HUES64 (cell line): ENCODE data around the gene PLK4.
"Not testable (repeated sequence)": the region's sequence is repeated elsewhere in the genome, so short reads cannot be mapped to it uniquely, and the experiment has no call there.

Experiments used
- H3K27ac ChIP-seq: 2 replicates; pipeline ENCODE4 v1.7.0; 2013; ENCODE audit warnings: low read depth, low read length, inconsistent platforms
- H3K27me3 ChIP-seq: 2 replicates; pipeline ENCODE4 v1.6.1; 2013; ENCODE audit warnings: mild to moderate bottlenecking, low read length; ENCODE audit not compliant: insufficient read depth
- H3K36me3 ChIP-seq: 2 replicates; pipeline ENCODE4 v1.6.1; 2013; ENCODE audit warnings: mild to moderate bottlenecking, low read length; ENCODE audit not compliant: insufficient read depth
- H3K4me1 ChIP-seq: 2 replicates; pipeline ENCODE4 v1.6.1; 2013; ENCODE audit warnings: mild to moderate bottlenecking, low read length, moderate library complexity; ENCODE audit not compliant: insufficient read depth
- H3K4me3 ChIP-seq: 2 replicates; pipeline ENCODE4 v1.5.1; 2013; ENCODE audit warnings: mild to moderate bottlenecking, low read length, moderate library complexity
- H3K9ac ChIP-seq: 2 replicates; pipeline ENCODE4 v1.6.1; 2013; ENCODE audit warnings: mild to moderate bottlenecking, low read depth, low read length
- H3K9me3 ChIP-seq: 2 replicates; pipeline ENCODE4 v1.6.1; 2013; ENCODE audit warnings: low read depth, low read length; ENCODE audit not compliant: insufficient read depth
- WGBS: fragments of 150-250, 120-280 bp; methylation state at CpG from one replicate; pipeline ENCODE4 v1.1.7; 2013; ENCODE audit warnings: missing lambda C conversion rate; 5-methylcytosine and 5-hydroxymethylcytosine counted together

The PLK4 gene

DNA sequence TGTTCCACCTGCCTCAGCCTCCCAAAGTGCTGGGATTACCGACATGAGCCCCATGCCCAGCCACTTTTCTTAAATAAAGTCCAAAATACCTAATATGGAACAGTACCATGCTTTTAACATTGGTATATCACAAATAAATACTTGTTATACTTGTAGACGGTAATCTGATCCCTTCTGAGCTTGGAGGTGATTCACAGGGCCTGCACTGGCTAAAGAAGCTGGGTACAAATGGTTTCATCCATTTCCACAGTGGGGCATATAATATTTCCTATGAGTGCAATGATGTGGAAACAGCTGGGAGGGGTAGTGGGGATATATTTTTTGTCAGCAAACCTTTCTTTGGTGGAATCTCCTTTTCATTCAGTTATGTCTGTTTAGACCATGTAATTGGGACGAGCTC is 35.8 kb downstream of the PLK4 start:
- Histone ChIP-seq H3K27ac (no peak overlapping the region), H3K9ac (no peak overlapping the region), H3K4me1 (no peaks in the 10 kb centered on the region), H3K9me3 (no peaks in the 10 kb centered on the region), H3K27me3 (no peaks in the 10 kb centered on the region), H3K4me3 (no peak overlapping the region), H3K36me3 (peaks cover 37% of the 10 kb centered on the region)
- WGBS = 100% methylated on average over 2 of the region's 3 CpGs

DNA sequence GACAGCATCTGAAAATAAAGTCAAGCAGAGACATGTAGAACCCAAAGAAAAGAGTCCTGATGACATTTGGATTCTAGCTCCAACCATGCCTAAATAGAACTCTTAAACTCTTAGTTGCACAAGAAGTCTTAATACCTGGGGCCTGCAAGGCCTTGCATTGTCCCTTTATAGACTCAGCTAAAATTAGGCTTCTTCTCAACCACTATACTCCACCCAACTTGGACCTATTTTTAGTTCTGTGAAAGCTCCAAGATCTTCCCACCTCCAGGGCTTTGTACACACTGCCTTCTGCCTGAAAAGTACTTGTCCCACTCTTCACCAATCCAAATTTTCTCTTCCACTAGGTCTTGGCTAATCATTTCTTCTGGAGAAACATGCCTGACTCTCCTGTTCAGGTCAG is 36.5 kb downstream of the PLK4 start:
- no peak overlapping the region for H3K9ac ChIP-seq
- no peak overlapping the region for H3K27ac ChIP-seq
- H3K36me3 ChIP-seq = peaks cover 43% of the 10 kb centered on the region
- no peak overlapping the region for H3K4me3 ChIP-seq
- H3K9me3 ChIP-seq = no peaks in the 10 kb centered on the region
- H3K27me3 ChIP-seq = no peaks in the 10 kb centered on the region
- no peaks in the 10 kb centered on the region for H3K4me1 ChIP-seq

DNA sequence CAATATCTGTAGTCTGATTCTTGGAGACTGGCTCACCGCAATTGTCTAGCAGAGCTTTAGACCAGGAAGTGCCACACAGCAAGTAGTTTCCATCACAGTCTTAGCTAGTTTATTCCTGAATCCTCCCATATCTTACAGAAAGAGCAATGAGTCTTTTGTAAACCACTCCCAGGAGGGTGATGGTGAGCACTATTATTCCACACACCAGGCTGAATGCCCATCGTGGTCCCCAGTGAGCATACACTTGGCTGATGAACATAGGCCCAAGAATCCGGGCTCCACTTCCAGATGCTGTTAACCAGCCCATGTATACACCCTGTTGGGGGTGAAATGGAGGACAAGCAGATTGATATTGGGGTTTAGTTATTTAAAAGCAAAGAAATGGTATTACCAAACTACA is 39.8 kb downstream of the PLK4 start:
- H3K9ac ChIP-seq = no peak overlapping the region
- 93% methylated on average over 3 of the region's 3 CpGs for WGBS
- peaks cover 44% of the 10 kb centered on the region for H3K36me3 ChIP-seq

DNA sequence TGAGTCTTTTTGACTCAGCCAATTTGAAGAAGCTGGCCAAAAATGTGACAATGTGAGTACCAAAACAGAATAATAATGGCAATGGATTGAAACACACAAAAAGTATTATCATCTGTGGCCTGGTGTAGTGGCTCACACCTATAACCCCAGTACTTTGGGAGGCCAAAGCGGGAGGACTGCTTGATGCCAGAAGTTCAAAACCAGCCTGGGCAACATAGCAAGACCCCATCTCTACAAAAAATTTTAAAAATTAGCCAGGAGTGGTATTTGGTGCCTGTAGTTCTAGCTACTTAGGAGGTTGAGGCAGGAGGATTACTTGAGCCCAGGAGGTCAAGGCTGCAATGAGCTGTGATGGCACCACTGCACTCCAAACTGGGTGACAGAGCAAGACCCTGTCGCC is 41.5 kb downstream of the PLK4 start:
- 100% methylated on average over 1 of the region's 2 CpGs for WGBS
- Histone ChIP-seq H3K27me3 (no peaks in the 10 kb centered on the region), H3K9ac (no peak overlapping the region)

More for the DNA sequence above, 39.8 kb downstream of the PLK4 start:
- Histone ChIP-seq H3K27me3 (no peaks in the 10 kb centered on the region), H3K9me3 (no peaks in the 10 kb centered on the region), H3K27ac (no peak overlapping the region), H3K4me1 (no peaks in the 10 kb centered on the region), H3K4me3 (no peak overlapping the region)

DNA sequence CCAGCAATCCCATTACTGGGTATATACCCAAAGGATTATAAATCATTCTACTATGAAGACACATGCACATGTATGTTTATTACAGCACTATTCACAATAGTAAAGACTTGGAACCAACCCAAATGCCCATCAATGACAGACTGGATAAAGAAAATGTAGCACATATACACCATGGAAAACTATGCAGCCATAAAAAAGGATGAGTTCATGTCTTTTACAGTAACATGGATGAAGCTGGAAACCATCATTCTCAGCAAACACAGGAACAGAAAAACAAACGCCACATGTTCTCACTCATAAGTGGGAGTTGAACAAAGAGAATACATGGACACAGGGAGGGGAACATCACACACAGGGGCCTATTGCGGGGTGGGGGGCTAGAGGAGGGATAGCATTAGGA is 45.0 kb downstream of the PLK4 start:
- H3K9me3 ChIP-seq, H3K27ac ChIP-seq, H3K27me3 ChIP-seq, H3K9ac ChIP-seq, H3K4me1 ChIP-seq, H3K4me3 ChIP-seq: not testable (repeated sequence)
- H3K36me3 ChIP-seq = peaks cover 34% of the 10 kb centered on the region
- WGBS = 100% methylated on average over 1 of the region's 2 CpGs

More for the DNA sequence above, 41.5 kb downstream of the PLK4 start:
- H3K9me3 ChIP-seq = no peaks in the 10 kb centered on the region
- H3K4me1 ChIP-seq = no peaks in the 10 kb centered on the region
- peaks cover 49% of the 10 kb centered on the region for H3K36me3 ChIP-seq
- H3K27ac ChIP-seq = no peak overlapping the region
- no peak overlapping the region for H3K4me3 ChIP-seq

DNA sequence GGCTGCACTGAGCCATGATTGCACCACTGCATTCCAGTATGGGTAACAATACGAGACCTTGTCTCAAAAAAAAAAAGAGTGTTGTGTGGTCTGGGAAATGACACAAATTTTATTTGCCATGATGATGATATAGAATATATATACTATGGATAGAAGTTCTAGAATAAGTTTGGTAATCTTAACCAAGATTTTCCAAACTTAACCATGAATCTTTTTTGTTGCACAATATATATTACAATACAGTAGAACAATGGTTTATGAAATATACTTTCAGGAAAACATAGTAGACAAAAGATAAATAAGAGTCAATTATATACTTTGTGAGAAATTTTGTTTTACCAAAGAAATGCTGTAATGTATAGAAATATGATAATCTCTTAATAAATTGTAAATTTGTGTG is 49.5 kb downstream of the PLK4 start:
- H3K9me3 ChIP-seq = no peaks in the 10 kb centered on the region
- no peaks in the 10 kb centered on the region for H3K4me1 ChIP-seq
- H3K36me3 ChIP-seq = peaks cover 24% of the 10 kb centered on the region
- no peak overlapping the region for H3K27ac ChIP-seq
- H3K27me3 ChIP-seq = no peaks in the 10 kb centered on the region
- H3K9ac ChIP-seq = no peak overlapping the region
- WGBS = 95% methylated on average over 1 of the region's 1 CpG
- no peak overlapping the region for H3K4me3 ChIP-seq

DNA sequence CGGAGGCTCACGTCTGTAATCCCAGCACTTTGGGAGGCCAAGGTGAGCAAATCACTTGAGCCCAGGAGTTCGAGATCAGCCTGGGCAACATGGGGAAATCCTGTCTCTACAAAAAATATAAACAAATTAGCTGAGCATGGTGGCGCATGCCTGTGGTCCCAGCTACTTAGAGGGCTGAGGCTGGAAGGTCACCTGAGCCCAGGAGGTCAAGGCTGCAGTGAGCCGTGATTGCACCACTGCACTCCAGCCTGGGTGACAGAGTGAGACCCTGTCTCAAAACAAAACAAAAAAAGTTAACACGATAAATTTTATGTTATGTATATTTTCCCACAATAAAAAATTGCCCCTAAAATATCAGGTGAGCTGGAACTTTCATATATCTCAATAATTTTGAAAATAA is 51.1 kb downstream of the PLK4 start:
- not testable (repeated sequence) for H3K9me3 ChIP-seq, H3K9ac ChIP-seq, H3K4me3 ChIP-seq, H3K4me1 ChIP-seq, H3K27ac ChIP-seq, H3K27me3 ChIP-seq
- H3K36me3 ChIP-seq = peaks cover 18% of the 10 kb centered on the region
- WGBS = 92% methylated on average over 5 of the region's 6 CpGs

DNA sequence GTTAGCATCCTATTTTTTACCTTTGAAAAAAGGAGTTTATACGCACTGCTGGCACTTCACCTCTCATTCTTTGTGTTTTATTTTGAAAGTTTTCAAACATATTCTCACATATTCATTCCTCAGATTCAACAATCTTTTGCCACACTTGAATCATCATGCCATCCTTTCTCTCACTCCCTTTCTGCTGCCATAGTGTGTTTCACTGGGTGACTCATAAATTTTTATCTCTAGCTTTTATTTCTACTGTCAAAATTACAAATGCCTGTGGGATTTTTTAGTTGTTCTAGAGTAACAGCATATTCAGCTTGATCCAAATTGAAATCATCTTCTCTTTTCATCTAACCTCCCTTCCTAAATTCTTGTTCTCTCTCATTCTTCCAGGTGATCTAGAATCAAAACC is 56.3 kb downstream of the PLK4 start:
- Histone ChIP-seq H3K27ac (no peak overlapping the region), H3K9ac (no peak overlapping the region), H3K4me3 (no peak overlapping the region), H3K4me1 (no peaks in the 10 kb centered on the region), H3K27me3 (no peaks in the 10 kb centered on the region), H3K36me3 (peaks cover 29% of the 10 kb centered on the region), H3K9me3 (no peaks in the 10 kb centered on the region)
- 92% methylated on average over 1 of the region's 1 CpG for WGBS
